Measurements from ENCODE around the gene PTPN23. TPM values are rescaled to one million over a fixed set of nuclear protein-coding genes. Genes with fewer than 3 reads are reported as not detected.

Gene PTPN23, protein sequence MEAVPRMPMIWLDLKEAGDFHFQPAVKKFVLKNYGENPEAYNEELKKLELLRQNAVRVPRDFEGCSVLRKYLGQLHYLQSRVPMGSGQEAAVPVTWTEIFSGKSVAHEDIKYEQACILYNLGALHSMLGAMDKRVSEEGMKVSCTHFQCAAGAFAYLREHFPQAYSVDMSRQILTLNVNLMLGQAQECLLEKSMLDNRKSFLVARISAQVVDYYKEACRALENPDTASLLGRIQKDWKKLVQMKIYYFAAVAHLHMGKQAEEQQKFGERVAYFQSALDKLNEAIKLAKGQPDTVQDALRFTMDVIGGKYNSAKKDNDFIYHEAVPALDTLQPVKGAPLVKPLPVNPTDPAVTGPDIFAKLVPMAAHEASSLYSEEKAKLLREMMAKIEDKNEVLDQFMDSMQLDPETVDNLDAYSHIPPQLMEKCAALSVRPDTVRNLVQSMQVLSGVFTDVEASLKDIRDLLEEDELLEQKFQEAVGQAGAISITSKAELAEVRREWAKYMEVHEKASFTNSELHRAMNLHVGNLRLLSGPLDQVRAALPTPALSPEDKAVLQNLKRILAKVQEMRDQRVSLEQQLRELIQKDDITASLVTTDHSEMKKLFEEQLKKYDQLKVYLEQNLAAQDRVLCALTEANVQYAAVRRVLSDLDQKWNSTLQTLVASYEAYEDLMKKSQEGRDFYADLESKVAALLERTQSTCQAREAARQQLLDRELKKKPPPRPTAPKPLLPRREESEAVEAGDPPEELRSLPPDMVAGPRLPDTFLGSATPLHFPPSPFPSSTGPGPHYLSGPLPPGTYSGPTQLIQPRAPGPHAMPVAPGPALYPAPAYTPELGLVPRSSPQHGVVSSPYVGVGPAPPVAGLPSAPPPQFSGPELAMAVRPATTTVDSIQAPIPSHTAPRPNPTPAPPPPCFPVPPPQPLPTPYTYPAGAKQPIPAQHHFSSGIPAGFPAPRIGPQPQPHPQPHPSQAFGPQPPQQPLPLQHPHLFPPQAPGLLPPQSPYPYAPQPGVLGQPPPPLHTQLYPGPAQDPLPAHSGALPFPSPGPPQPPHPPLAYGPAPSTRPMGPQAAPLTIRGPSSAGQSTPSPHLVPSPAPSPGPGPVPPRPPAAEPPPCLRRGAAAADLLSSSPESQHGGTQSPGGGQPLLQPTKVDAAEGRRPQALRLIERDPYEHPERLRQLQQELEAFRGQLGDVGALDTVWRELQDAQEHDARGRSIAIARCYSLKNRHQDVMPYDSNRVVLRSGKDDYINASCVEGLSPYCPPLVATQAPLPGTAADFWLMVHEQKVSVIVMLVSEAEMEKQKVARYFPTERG (N-terminal part only)
- total RNA-seq (2014; rRNA removed; shearing (Covaris generic)): 33.9 and 48.8 TPM in 2 replicates
- polyA plus RNA-seq (2016; fragmentation: Nextera tagmentation; extraction: Ambion mirVana): 14.3 and 16.1 TPM in 2 replicates
- long read RNA-seq, partial matches to known transcripts: 5 of 6 reads
- long read RNA-seq, other reads (novel, unspliced or antisense): 0 of 6 reads

DNA sequence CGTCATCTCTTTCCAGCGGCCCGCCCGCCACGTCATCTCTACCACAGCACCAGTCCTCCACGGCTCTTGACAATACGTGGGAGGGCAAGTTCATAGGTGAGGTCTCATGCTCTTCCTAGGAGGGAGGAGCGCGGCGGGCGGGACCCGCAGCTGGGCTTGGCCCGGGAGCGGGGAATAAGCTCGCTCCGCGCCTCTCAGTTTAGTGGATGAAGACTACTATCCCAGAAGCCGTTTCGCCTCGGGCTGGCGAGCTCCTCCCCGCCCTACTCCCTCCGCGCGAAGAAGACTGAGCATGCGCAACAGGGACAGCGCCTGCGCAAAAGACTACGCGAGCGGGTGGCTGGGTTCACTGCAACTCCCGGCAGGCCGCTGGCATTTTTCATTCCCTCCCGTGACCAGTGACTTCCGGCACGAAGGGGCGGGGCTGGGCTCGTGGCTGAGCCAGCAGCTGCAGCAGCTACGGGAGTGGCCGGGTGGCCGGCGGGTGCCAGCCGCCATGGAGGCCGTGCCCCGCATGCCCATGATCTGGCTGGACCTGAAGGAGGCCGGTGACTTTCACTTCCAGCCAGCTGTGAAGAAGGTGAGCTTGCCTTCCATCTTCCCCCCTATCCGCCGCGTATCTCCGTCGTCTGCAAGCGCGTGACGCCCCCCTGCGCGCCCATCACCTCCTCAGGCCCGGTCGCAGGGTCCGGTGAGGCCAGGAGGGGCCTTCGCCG, at the start of gene PTPN23:
PTPN23 (plus strand) TSS at position 421 of the 716 bp plus-strand sequence; CDS start at position 497, 76 bp downstream.
- Histone ChIP-seq H3F3A (replicated peaks; ENCODE audit: low read depth) (peaks cover 13% of the 10 kb centered on the region; the same call in 1 of the 2 replicates), H3K4me2 (peak within 1 kb of the TSS; percentile 85), H4K20me1 (replicated peaks; ENCODE audit: insufficient read depth) (peaks cover 23% of the 10 kb centered on the region), H3K27me3 (ENCODE audit: insufficient read depth) (no peaks in the 10 kb centered on the region), H3K9me2 (ENCODE audit: insufficient read depth) (no peaks in the 10 kb centered on the region), H2AFZ (peak within 1 kb of the TSS; percentile 92), H3K27ac (ENCODE audit: low read depth) (peak within 1 kb of the TSS; percentile 97), H3K4me1 (ENCODE audit: insufficient read depth) (0 out of 2 replicates have a peak, but pooled peaks cover 4% of the 10 kb centered on the region), H3K4me3 (peak within 1 kb of the TSS; percentile 86), H3K36me3 (ENCODE audit: insufficient read depth) (no peaks in the 10 kb centered on the region), H3K79me2 (replicated peaks; ENCODE audit: insufficient read depth) (peaks cover 50% of the 10 kb centered on the region)
- peaks cover 22% of the 10 kb centered on the region for H3K4me1 Mint-ChIP-seq
- peak within 1 kb of the TSS; percentile 99 for H3K27ac Mint-ChIP-seq
- DNase-seq (ENCODE audit: low spot score): peak; percentile 99
- TF ChIP-seq EZH2 (IDR thresholded peaks at IDR 0.05; ENCODE audit: low read depth, unreplicated experiment): no peak
- TF ChIP-seq, protein P1, sequence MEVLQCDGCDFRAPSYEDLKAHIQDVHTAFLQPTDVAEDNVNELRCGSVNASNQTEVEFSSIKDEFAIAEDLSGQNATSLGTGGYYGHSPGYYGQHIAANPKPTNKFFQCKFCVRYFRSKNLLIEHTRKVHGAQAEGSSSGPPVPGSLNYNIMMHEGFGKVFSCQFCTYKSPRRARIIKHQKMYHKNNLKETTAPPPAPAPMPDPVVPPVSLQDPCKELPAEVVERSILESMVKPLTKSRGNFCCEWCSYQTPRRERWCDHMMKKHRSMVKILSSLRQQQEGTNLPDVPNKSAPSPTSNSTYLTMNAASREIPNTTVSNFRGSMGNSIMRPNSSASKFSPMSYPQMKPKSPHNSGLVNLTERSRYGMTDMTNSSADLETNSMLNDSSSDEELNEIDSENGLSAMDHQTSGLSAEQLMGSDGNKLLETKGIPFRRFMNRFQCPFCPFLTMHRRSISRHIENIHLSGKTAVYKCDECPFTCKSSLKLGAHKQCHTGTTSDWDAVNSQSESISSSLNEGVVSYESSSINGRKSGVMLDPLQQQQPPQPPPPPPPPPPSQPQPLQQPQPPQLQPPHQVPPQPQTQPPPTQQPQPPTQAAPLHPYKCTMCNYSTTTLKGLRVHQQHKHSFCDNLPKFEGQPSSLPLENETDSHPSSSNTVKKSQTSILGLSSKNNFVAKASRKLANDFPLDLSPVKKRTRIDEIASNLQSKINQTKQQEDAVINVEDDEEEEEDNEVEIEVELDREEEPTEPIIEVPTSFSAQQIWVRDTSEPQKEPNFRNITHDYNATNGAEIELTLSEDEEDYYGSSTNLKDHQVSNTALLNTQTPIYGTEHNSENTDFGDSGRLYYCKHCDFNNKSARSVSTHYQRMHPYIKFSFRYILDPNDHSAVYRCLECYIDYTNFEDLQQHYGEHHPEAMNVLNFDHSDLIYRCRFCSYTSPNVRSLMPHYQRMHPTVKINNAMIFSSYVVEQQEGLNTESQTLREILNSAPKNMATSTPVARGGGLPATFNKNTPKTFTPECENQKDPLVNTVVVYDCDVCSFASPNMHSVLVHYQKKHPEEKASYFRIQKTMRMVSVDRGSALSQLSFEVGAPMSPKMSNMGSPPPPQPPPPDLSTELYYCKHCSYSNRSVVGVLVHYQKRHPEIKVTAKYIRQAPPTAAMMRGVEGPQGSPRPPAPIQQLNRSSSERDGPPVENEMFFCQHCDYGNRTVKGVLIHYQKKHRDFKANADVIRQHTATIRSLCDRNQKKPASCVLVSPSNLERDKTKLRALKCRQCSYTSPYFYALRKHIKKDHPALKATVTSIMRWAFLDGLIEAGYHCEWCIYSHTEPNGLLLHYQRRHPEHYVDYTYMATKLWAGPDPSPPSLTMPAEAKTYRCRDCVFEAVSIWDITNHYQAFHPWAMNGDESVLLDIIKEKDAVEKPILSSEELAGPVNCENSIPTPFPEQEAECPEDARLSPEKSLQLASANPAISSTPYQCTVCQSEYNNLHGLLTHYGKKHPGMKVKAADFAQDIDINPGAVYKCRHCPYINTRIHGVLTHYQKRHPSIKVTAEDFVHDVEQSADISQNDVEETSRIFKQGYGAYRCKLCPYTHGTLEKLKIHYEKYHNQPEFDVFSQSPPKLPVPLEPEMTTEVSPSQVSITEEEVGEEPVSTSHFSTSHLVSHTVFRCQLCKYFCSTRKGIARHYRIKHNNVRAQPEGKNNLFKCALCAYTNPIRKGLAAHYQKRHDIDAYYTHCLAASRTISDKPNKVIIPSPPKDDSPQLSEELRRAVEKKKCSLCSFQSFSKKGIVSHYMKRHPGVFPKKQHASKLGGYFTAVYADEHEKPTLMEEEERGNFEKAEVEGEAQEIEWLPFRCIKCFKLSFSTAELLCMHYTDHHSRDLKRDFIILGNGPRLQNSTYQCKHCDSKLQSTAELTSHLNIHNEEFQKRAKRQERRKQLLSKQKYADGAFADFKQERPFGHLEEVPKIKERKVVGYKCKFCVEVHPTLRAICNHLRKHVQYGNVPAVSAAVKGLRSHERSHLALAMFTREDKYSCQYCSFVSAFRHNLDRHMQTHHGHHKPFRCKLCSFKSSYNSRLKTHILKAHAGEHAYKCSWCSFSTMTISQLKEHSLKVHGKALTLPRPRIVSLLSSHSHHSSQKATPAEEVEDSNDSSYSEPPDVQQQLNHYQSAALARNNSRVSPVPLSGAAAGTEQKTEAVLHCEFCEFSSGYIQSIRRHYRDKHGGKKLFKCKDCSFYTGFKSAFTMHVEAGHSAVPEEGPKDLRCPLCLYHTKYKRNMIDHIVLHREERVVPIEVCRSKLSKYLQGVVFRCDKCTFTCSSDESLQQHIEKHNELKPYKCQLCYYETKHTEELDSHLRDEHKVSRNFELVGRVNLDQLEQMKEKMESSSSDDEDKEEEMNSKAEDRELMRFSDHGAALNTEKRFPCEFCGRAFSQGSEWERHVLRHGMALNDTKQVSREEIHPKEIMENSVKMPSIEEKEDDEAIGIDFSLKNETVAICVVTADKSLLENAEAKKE (CRISPR knock-in tag; IDR thresholded peaks at IDR 0.05): no peak
- peak; percentile 90 for TF ChIP-seq CREB1 (CRISPR knock-in tag; IDR thresholded peaks at IDR 0.05; ENCODE audit: low read depth)
- TF ChIP-seq POLR2AphosphoS5 (IDR thresholded peaks at IDR 0.05; ENCODE audit: low read depth): peak; percentile 90
- TF ChIP-seq JUNB (IDR thresholded peaks at IDR 0.05; ENCODE audit: unreplicated experiment): no peak
- no peak for TF ChIP-seq ZNF331 (CRISPR knock-in tag; IDR thresholded peaks at IDR 0.05; ENCODE audit: low read depth)
- peak; percentile 92 for TF ChIP-seq ETS1 (IDR thresholded peaks at IDR 0.05)
- ATAC-seq: peak; percentile 75
- peak within 1 kb of the TSS; percentile 99 for H3K4me3 Mint-ChIP-seq
- H3K36me3 Mint-ChIP-seq (ENCODE audit: low read depth): peaks cover 2% of the 10 kb centered on the region; the same call in 2 of the 3 replicates
- peaks cover 16% of the 10 kb centered on the region for H3K27me3 Mint-ChIP-seq (ENCODE audit: insufficient read depth, low read depth, poor library complexity)
- no peaks in the 10 kb centered on the region for H3K9me3 Mint-ChIP-seq

Measured in GM23338 (cell line).